MCF 10A (cell line): Measurements from ENCODE around the gene MGAT5. TPM values are rescaled to one million over a fixed set of nuclear protein-coding genes. Genes with fewer than 3 reads are reported as not detected.
A peak's percentile ranks its signal among the peaks of the same experiment; 100 is the strongest.

ENCODE experiments used
- BruUV-seq: library from RNA; stranded (reverse); fragments of 400-500 nt; replicated peaks from 2 replicates; lab custom pipeline; 2021; lab: Mats Ljungman, UMichigan
- CTCF ChIA-PET: fragments of 300-600 bp; sonication (Branson Sonifier 250); formaldehyde crosslinking; extraction: SDS; loops from one replicate; lab custom pipeline; 2021; ENCODE audit warnings: antibody characterized with exemption, inconsistent platforms; lab: Yijun Ruan, JAX
- POLR2A ChIA-PET: fragments of 300-600, 350-650 bp; sonication (Branson Sonifier 250); formaldehyde crosslinking; extraction: SDS; loops from one replicate; lab custom pipeline; 2020; ENCODE audit warnings: antibody characterized with exemption, inconsistent platforms; lab: Yijun Ruan, JAX
- DNase-seq: peaks from one replicate; pipeline ENCODE4 v3.0.0-alpha.2; 2018; ENCODE audit not compliant: unreplicated experiment
- H3K27ac Mint-ChIP-seq: one replicate; pipeline ENCODE4 v1.8.0; 2022; ENCODE audit warnings: mild to moderate bottlenecking, low read depth, mixed read lengths; ENCODE audit not compliant: unreplicated experiment
- H3K27me3 Mint-ChIP-seq: one replicate; pipeline ENCODE4 v1.8.0; 2022; ENCODE audit warnings: mixed read lengths; ENCODE audit not compliant: insufficient read depth, unreplicated experiment
- H3K36me3 Mint-ChIP-seq: one replicate; pipeline ENCODE4 v1.8.0; 2022; ENCODE audit warnings: mild to moderate bottlenecking, moderate library complexity, mixed read lengths; ENCODE audit not compliant: insufficient read depth, unreplicated experiment
- H3K4me1 Mint-ChIP-seq: one replicate; pipeline ENCODE4 v1.8.0; 2022; ENCODE audit warnings: mixed read lengths; ENCODE audit not compliant: insufficient read depth, unreplicated experiment
- H3K4me3 Mint-ChIP-seq: one replicate; pipeline ENCODE4 v1.8.0; 2022; ENCODE audit warnings: mild to moderate bottlenecking, moderate library complexity, mixed read lengths; ENCODE audit not compliant: unreplicated experiment
- H3K9me3 Mint-ChIP-seq: one replicate; pipeline ENCODE4 v1.8.0; 2022; ENCODE audit warnings: mixed read lengths; ENCODE audit not compliant: unreplicated experiment
- intact Hi-C: fragments of 100-400 bp; cut with micrococcal nuclease; formaldehyde crosslinking; loops from 2 replicates; pipeline ENCODE4 v1.14.1; 2022
- total RNA-seq: library from RNA; stranded (reverse); gene quantifications from 2 replicates; pipeline ENCODE4 v1.2.3, GENCODE V29; 2022
- TF ChIP-seq, protein P1 (sequence below): fragments of 200-600 bp; IDR thresholded peaks from one replicate; pipeline ENCODE4 v1.8.0; 2022; ENCODE audit warnings: antibody characterized with exemption, mild to moderate bottlenecking; ENCODE audit not compliant: unreplicated experiment

The MGAT5 gene
- total RNA-seq, 1 experiment from 2014 or later, result 22.2 TPM

DNA sequence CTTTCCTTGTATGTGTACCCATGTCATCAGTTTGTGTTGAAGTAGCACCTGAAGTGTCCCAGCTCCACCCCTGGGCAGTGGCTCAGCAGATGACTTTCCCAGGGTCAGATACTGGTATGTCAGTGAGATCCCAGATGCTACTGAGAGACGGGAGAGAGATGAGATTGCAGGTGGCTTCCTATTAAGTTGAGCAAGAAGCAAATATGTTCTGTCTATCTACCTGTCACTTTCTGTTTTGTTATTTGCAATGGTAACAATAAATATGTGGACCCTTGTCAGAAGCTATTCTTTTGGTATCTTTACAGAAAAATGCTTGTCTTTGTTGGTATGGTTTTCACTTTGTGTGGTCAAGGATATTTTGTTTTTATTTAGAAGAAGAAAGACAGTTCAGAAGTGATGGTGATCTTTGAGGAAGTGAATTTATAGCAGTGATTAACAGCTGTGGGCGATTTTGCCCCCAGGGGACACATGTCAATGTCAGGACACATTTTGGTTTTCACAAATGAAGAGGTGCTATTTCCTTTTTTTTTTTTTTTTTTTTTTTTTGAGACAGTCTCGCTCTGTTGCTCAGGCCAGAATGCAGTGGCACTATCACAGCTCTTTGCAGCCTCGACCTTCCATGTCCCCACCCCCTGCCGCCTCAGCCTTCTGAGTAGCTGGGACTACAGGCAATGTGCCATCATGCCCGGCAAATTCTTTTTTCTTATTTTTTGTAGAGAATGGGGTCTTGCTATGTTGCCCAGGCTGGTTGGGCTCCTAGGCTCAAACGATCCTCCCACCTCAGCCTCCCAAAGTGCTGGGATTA lies 21.4 kb downstream of the MGAT5 start:
- CTCF ChIA-PET, result no interaction called here
- Mint-ChIP-seq H3K9me3 (no peaks in the 10 kb centered on the region), H3K4me1 (peaks cover 10% of the 10 kb centered on the region), H3K27me3 (no peaks in the 10 kb centered on the region), H3K36me3 (peaks cover 16% of the 10 kb centered on the region), H3K27ac (no peak overlapping the region), H3K4me3 (no peak overlapping the region)
- POLR2A ChIA-PET, result no interaction called here
- TF ChIP-seq, protein P1, sequence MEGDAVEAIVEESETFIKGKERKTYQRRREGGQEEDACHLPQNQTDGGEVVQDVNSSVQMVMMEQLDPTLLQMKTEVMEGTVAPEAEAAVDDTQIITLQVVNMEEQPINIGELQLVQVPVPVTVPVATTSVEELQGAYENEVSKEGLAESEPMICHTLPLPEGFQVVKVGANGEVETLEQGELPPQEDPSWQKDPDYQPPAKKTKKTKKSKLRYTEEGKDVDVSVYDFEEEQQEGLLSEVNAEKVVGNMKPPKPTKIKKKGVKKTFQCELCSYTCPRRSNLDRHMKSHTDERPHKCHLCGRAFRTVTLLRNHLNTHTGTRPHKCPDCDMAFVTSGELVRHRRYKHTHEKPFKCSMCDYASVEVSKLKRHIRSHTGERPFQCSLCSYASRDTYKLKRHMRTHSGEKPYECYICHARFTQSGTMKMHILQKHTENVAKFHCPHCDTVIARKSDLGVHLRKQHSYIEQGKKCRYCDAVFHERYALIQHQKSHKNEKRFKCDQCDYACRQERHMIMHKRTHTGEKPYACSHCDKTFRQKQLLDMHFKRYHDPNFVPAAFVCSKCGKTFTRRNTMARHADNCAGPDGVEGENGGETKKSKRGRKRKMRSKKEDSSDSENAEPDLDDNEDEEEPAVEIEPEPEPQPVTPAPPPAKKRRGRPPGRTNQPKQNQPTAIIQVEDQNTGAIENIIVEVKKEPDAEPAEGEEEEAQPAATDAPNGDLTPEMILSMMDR, result no peak
- no TSS peak for BruUV-seq
- DNase-seq, result no peak
- intact Hi-C loops, result no loop called here

DNA sequence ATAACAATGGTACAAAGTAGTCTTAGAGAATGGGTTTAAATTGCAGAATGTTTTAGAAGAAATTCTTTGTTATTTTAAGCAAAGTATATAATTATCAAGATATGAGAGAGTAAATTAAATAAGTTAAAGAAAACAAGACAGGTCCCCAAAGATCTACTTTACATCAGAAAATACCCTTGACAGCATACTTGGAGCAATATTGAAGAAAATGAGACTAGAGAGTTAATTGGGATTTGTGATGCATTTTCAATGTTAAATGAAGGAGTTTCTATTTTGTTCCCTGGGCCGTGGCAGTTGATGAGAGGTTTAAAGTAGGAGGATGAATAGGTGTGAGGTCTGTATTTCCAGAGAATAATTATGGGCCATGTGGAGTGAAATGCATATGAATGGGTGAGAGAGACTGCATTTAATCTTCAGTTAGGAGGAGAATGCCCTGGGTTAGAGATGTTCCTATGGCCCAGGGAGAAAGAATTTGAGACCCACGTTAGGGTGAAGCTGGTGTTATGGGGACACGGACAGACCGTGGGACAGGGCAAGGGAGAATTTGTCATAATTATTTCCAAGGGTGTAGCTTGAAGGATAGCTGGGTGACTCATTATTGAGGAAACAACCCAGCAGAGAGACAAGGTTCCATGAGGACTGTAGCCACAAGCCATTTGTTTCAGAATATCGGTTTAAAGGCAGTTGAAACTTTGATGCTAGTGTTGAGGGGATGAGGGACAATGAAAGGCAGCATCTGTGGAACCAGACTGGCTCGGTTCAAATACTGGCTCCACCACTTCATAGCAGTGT lies 22.7 kb downstream of the MGAT5 start:
- Mint-ChIP-seq H3K9me3 (no peaks in the 10 kb centered on the region), H3K4me1 (peaks cover 10% of the 10 kb centered on the region), H3K27me3 (no peaks in the 10 kb centered on the region), H3K27ac (no peak overlapping the region), H3K4me3 (no peak overlapping the region), H3K36me3 (peaks cover 5% of the 10 kb centered on the region)
- TF ChIP-seq, protein P1, result no peak
- intact Hi-C loops, result no loop called here
- POLR2A ChIA-PET, result no interaction called here
- CTCF ChIA-PET, result interaction anchor here (0.5 kb wide), 1 partner anchor 792 kb away, joined by 4 read pairs; no protein-coding TSS in a partner anchor
- peak; percentile 20 for DNase-seq
- BruUV-seq, result no TSS peak

DNA sequence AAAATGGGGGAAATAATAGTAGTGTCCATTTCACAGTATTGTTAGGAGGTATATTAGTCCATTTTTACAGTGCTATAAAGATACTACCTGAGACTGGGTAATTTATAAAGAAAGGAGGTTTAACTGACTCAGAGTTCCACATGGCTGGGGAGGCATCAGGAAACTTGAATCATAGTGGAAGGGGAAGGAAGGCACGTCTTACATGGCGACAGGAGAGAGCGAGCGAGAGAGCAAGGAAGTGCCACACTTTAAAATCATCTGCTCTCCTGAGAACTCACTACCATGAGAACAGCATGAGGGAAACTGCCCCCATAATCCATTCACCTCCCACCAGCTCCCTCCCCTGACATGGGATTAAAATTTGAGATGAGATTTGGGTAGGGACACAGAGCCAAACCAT lies 23.4 kb downstream of the MGAT5 start:
- ChIA-PET CTCF (interaction anchor here (0.5 kb wide), 1 partner anchor 791 kb away, joined by 4 read pairs; no protein-coding TSS in a partner anchor), POLR2A (no interaction called here)
- H3K4me3 Mint-ChIP-seq, result no peak overlapping the region
- BruUV-seq, result no TSS peak
- no peaks in the 10 kb centered on the region for H3K9me3 Mint-ChIP-seq
- no peaks in the 10 kb centered on the region for H3K27me3 Mint-ChIP-seq
- H3K27ac Mint-ChIP-seq, result no peak overlapping the region
- H3K36me3 Mint-ChIP-seq, result no peaks in the 10 kb centered on the region
- peaks cover 10% of the 10 kb centered on the region for H3K4me1 Mint-ChIP-seq
- TF ChIP-seq, protein P1, result no peak
- DNase-seq, result no peak
- intact Hi-C loops, result no loop called here

DNA sequence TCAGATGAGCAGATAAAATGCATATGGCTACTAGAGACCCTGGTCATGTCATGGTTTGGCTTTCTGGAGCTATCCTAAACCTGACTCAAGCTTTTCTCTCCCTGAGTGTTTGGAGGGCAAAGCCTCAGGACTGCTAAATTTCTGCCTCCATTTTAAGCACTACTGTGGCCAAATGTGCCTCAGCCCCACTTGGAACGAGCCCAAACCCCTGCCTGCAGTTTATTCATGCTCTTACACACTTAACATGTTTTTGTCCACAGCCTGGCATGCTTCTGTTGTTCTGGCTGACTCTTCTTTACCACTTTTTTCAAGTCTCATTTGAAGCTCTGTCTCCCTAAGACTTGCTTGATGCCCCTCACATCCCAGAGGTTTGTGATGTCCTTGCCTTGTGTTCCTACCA lies 24.7 kb downstream of the MGAT5 start:
- intact Hi-C loops, result no loop called here
- TF ChIP-seq, protein P1, result no peak
- H3K9me3 Mint-ChIP-seq, result no peaks in the 10 kb centered on the region
- H3K4me1 Mint-ChIP-seq, result peaks cover 10% of the 10 kb centered on the region
- BruUV-seq, result no TSS peak
- H3K4me3 Mint-ChIP-seq, result no peak overlapping the region
- no peak for DNase-seq
- no peak overlapping the region for H3K27ac Mint-ChIP-seq
- no peaks in the 10 kb centered on the region for H3K27me3 Mint-ChIP-seq
- ChIA-PET POLR2A (no interaction called here), CTCF (interaction anchor here (0.6 to 0.8 kb wide), 2 partner anchors 14 kb away, joined by 4 read pairs; no protein-coding TSS in a partner anchor)
- H3K36me3 Mint-ChIP-seq, result no peaks in the 10 kb centered on the region
